ENCODE measurements around the gene VDR. TPM values are rescaled to one million over a fixed set of nuclear protein-coding genes. Genes with fewer than 3 reads are reported as not detected.

VDR gene
- total and polyA plus RNA-seq, 2 donors (not counting 1 experiment from before 2014, with no cell fraction given), result 0.37 to 0.42 TPM

- Histone ChIP-seq H3K27me3 (replicated peaks in 1 of 4; ENCODE audit: control extremely low read depth in 1 of 4, control insufficient read depth in 3 of 4, insufficient read depth in 4 of 4, low read length in 3 of 4) (peaks cover 0 to 8% (median 2%) of the 10 kb centered on the region in 4 experiments), H3K4me1 (ENCODE audit: control insufficient read depth in 2 of 2, insufficient read depth in 2 of 2, low read length in 2 of 2) (peaks cover 0 to 4% of the 10 kb centered on the region in 2 donors), H3K27ac (ENCODE audit: low read length in 2 of 2) (no peak overlapping the region), H3K36me3 (replicated peaks in 1 of 2; ENCODE audit: control extremely low read depth in 1 of 2, control insufficient read depth in 1 of 2, extremely low read depth in 1 of 2, insufficient read depth in 2 of 2, low read length in 1 of 2) (no peaks in the 10 kb centered on the region), H3K9me3 (ENCODE audit: control extremely low read depth in 1 of 3, control insufficient read depth in 2 of 3, insufficient read depth in 1 of 3, low read length in 2 of 3) (peaks cover 0 to 7% (median 0%) of the 10 kb centered on the region in 3 donors), H3K4me2 (replicated peaks; ENCODE audit: low read depth, low read length, poor library complexity, severe bottlenecking) (no peak overlapping the region), H3K79me2 (ENCODE audit: control insufficient read depth, insufficient read depth, low read length) (no peaks in the 10 kb centered on the region), H2AFZ (ENCODE audit: insufficient read depth, low read depth, low read length, poor library complexity, severe bottlenecking) (no peak overlapping the region), H3K9ac (ENCODE audit: low read length) (no peak overlapping the region), H3K4me3 (ENCODE audit: control extremely low read depth in 1 of 5, extremely low read depth in 1 of 5, insufficient read depth in 1 of 5, low read depth in 2 of 5, low read length in 4 of 5) (no peak overlapping the region), H4K20me1 (ENCODE audit: control insufficient read depth, insufficient read depth, low read length, poor library complexity, severe bottlenecking) (no peaks in the 10 kb centered on the region)
- intact Hi-C loops (cut with micrococcal nuclease), result no loop called here
- Mint-ChIP-seq H3K4me1 (peaks cover 2% of the 10 kb centered on the region), H3K4me3 (no peak overlapping the region), H3K27me3 (peaks cover 38% of the 10 kb centered on the region), H3K9me3 (ENCODE audit: insufficient read depth) (no peaks in the 10 kb centered on the region), H3K27ac (no peak overlapping the region)
- no peak for ATAC-seq (ENCODE audit: low read depth)
- no peak for TF ChIP-seq CTCF (IDR thresholded peaks at IDR 0.05)
- ChIA-PET POLR2A (no interaction called here), CTCF (no interaction called here)
- WGBS (ENCODE audit: insufficient coverage), result no CpG with 5 or more reads among the region's 1 CpG
- no peak for DNase-seq
Measured at GRCh38 chr12:47938093-47938492, 33.3 kb upstream of the VDR start.

GRCh38 chr12:47935184-47935583 is 30.4 kb upstream of the VDR start:
- no peak overlapping the region for H2AFZ ChIP-seq (ENCODE audit: insufficient read depth, low read depth, low read length, poor library complexity, severe bottlenecking)
- no peak overlapping the region for H3K4me2 ChIP-seq (replicated peaks; ENCODE audit: low read depth, low read length, poor library complexity, severe bottlenecking)
- no peaks in the 10 kb centered on the region for H3K4me1 Mint-ChIP-seq
- no peaks in the 10 kb centered on the region for H4K20me1 ChIP-seq (ENCODE audit: control insufficient read depth, insufficient read depth, low read length, poor library complexity, severe bottlenecking)
- TF ChIP-seq CTCF (IDR thresholded peaks at IDR 0.05), result no peak
- no peak for TF ChIP-seq EZH2 (IDR thresholded peaks at IDR 0.05; ENCODE audit: borderline replicate concordance, insufficient read depth, low read depth, low read length, poor library complexity, severe bottlenecking)
- H3K4me3 Mint-ChIP-seq, result no peak overlapping the region
- H3K9ac ChIP-seq (ENCODE audit: low read length), result no peak overlapping the region
- POLR2A ChIA-PET, result no interaction called here
- H3K27ac ChIP-seq (ENCODE audit: low read length in 2 of 2), result no peak overlapping the region
- intact Hi-C loops (cut with micrococcal nuclease), result no loop called here
- DNase-seq (no peak), ATAC-seq (ENCODE audit: low read depth) (no peak)
- H3K27me3 ChIP-seq (replicated peaks in 1 of 4; ENCODE audit: control extremely low read depth in 1 of 4, control insufficient read depth in 3 of 4, insufficient read depth in 4 of 4, low read length in 3 of 4), result peaks cover 0 to 4% (median 2%) of the 10 kb centered on the region in 4 experiments
- H3K4me3 ChIP-seq (ENCODE audit: control extremely low read depth in 1 of 5, extremely low read depth in 1 of 5, insufficient read depth in 1 of 5, low read depth in 2 of 5, low read length in 4 of 5), result no peak overlapping the region
- CTCF ChIA-PET, result interaction anchor here (1.4 kb wide), 1 partner anchor 14 kb away, joined by 6 read pairs; no protein-coding TSS in a partner anchor
- H3K9me3 ChIP-seq (ENCODE audit: control extremely low read depth in 1 of 3, control insufficient read depth in 2 of 3, insufficient read depth in 1 of 3, low read length in 2 of 3), result no peaks in the 10 kb centered on the region
- no peaks in the 10 kb centered on the region for H3K36me3 ChIP-seq (replicated peaks in 1 of 2; ENCODE audit: control extremely low read depth in 1 of 2, control insufficient read depth in 1 of 2, extremely low read depth in 1 of 2, insufficient read depth in 2 of 2, low read length in 1 of 2)
- H3K27me3 Mint-ChIP-seq, result peaks cover 42% of the 10 kb centered on the region
- no peak overlapping the region for H3K27ac Mint-ChIP-seq
- no peaks in the 10 kb centered on the region for H3K9me3 Mint-ChIP-seq (ENCODE audit: insufficient read depth)
- WGBS (ENCODE audit: insufficient coverage), result 95% methylated on average over 8 of the region's 9 CpGs
- H3K79me2 ChIP-seq (ENCODE audit: control insufficient read depth, insufficient read depth, low read length), result no peaks in the 10 kb centered on the region
- H3K4me1 ChIP-seq (ENCODE audit: control insufficient read depth in 2 of 2, insufficient read depth in 2 of 2, low read length in 2 of 2), result no peaks in the 10 kb centered on the region
